COR-L47 (cell line): ENCODE data around the gene CNDP1.
A peak's percentile ranks its signal among the peaks of the same experiment; 100 is the strongest.
"Not testable (repeated sequence)": the region's sequence is repeated elsewhere in the genome, so short reads cannot be mapped to it uniquely, and the experiment has no call there.

Experiments used
- DNase-seq: peaks from one replicate; lab custom pipeline; 2025; lab: John Stamatoyannopoulos, UW

Gene CNDP1, protein sequence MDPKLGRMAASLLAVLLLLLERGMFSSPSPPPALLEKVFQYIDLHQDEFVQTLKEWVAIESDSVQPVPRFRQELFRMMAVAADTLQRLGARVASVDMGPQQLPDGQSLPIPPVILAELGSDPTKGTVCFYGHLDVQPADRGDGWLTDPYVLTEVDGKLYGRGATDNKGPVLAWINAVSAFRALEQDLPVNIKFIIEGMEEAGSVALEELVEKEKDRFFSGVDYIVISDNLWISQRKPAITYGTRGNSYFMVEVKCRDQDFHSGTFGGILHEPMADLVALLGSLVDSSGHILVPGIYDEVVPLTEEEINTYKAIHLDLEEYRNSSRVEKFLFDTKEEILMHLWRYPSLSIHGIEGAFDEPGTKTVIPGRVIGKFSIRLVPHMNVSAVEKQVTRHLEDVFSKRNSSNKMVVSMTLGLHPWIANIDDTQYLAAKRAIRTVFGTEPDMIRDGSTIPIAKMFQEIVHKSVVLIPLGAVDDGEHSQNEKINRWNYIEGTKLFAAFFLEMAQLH

DNA sequence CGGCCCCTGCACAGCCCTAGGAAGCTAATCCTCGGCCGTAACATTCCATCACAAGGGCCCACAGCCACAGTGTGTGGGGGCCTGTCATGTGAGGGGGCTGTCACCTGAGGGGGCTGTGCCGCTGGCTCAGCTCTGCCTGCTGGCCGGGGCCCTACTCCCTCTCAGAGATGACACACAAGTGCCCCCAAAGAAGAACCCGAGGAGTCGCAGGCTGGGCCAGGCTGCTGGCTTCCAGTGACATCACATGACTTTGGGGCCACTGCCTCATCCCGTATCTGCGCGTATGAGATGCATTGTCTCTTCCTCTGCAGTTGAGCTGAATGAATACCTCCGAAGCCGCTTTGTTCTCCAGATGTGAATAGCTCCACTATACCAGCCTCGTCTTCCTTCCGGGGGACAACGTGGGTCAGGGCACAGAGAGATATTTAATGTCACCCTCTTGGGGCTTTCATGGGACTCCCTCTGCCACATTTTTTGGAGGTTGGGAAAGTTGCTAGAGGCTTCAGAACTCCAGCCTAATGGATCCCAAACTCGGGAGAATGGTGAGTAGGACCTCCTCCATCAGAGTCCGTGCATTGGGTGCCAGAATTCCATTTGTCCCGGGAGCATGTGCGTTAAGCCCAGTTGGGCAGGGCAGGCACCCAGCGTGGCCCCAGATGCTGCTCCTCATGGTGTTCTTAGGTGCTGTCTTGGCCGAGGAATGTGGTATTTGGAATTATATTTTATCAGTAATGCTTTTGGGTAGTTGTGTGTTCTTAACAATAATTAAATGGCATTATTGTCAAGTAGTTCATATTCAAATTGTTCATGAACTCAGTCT lies at the start of gene CNDP1:
Gene CNDP1, plus strand, starts transcription at position 351 of the 820 bp plus-strand sequence. Its CDS starts 168 bp downstream, at position 519.
- DNase-seq, result no peak

DNA sequence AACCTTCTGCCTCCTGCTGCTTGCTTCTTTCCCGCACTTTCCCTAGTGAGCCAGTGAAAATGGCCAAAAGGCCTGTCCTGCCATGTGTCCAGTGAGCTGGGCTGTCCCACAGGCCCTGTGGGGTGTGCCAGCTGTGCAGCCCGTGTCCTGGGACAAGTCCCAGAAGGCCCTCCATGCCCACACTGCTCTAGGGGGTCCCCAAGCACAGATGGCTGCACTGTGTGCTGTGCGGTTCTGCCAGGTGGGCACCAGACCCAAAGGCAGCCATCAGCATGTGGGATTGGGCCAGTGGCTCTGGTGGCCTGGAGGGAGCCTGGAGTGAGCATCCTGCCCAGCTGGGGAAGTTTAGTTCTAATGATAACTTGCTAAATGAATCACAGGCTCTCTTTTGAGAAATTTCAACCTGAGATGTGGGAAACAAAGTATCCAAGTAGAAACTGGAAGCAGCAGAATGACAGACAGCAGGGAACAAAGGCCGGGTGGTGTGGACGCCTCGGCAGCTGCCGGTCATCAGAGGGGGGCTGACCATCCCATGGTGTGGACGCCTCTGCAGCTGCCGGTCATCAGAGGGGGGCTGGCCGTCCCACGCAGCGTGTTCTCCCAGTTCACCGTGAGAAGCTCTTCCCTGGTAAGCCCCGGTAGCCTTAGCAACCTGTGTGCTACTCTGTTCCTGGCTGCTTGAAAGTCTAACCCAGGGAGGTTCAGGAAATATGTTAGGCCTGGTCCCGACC lies 48.0 kb upstream of the CNDP1 start:
- DNase-seq, result no peak

DNA sequence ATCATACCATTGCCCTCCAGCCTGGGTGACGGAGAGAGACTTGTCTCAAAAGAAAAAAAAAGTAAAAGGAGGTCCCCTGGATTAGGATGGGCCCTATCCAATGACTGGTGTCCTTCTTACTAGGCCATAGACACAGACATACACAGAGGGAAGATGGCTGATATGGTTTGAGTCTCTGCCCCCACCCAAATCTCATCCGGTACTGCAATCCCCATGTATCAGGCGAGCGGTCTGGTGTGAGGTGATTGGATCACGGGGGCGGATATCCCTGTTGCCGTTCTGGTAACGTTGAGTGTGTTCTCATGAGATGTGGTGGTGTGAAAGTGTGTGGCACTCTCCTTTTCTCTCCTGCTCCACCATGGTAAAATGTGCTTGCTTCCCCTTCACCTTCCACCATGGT lies 45.9 kb upstream of the CNDP1 start:
- no peak for DNase-seq

DNA sequence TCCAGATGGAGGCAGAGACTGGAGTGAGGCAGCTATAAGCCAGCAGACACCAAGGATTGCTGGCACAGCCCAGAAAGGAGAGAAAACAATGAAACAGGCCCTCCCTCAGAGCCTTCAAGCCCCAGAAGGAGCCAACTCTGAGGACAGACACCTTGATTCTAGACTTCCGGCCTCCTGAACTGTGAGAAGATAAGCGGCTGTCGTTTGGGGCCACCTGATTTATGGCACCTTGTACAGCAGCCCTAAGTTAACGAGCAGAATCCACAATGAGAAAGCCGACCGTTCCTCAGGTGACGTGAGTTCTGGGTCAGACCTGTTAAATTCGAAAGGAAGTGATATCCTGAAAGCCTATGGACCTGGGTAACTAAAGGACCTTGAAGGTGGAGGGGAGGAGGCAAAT lies 45.4 kb upstream of the CNDP1 start:
- no peak for DNase-seq

- DNase-seq, result no peak
Observed at GRCh38 chr18:74489676-74490075, 44.6 kb upstream of the CNDP1 start.

GRCh38 chr18:74492259-74492658 lies 42.0 kb upstream of the CNDP1 start:
- DNase-seq, result no peak

DNA sequence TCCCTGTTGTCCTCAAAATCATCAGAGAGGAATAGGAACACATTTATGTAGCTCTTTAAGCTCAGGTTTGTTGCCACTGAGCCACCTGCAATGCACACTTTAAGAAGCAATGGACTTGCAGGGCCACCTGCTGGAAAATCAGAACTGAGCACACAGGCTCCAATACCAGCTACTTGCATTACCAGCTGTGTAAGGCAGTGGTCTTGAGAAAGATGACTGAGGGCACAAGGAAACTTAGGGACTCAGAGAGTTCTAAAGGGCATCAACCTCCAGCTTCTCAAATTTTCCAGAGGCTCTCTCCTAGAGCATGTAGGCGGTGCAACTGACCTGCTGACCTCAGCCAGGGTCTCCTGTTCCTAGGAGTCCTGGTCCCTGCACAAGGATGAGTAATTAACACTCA lies 40.6 kb upstream of the CNDP1 start:
- DNase-seq, result peak; percentile 88

GRCh38 chr18:74494514-74494913 lies 39.8 kb upstream of the CNDP1 start:
- no peak for DNase-seq

- peak; percentile 100 for DNase-seq
Observed at GRCh38 chr18:74495581-74496507, 38.5 kb upstream of the CNDP1 start, which contains the start of gene CNDP2. CNDP2 (plus strand) TSS chr18:74496363; CDS start chr18:74499974, 3,611 bp downstream.

DNA sequence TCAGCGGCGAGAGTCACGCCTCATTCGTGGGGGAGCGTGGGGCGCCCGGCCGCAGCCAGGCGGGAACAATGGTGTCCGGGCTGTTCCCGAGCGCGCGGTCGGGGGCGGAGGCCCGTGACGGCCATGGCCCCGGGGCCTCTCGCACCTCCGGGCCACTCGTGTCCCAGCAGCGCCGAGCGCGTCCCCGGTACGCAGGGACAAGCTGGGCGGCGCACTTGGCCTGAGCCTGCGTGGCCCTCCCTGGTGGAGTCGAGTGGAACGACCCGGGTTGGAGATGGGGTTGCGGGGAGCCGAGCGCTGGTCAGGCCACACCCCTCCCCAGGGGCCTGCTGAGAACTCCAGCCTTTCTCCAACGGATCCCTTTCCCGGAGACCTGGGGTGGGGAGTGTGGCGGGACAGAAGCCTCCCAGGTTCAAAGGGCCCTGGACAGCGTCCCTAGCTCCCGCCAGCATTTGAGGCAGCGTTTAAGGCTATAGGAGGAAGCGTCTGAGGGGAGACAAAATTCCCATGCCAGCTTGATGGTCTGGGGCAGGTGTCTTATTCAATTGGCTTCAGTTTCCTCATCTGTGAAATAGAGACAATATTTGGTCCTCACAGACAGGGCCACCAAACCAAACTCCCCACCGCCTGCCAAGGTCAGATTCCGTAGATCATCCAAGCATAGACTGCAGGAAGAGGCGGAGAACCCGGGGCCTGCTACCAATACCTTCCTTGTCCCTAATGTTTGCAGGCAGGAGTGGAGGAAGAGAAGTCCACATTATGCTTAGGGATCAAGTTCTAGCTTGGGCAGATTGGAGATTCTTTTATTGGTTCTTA lies 37.6 kb upstream of the CNDP1 start:
- peak; percentile 62 for DNase-seq

GRCh38 chr18:74497324-74497676 lies 37.0 kb upstream of the CNDP1 start:
- DNase-seq, result no peak

- DNase-seq, result no peak
Observed at GRCh38 chr18:74497778-74498177, 36.5 kb upstream of the CNDP1 start.

GRCh38 chr18:74498712-74499627 lies 35.3 kb upstream of the CNDP1 start:
- no peak for DNase-seq

DNA sequence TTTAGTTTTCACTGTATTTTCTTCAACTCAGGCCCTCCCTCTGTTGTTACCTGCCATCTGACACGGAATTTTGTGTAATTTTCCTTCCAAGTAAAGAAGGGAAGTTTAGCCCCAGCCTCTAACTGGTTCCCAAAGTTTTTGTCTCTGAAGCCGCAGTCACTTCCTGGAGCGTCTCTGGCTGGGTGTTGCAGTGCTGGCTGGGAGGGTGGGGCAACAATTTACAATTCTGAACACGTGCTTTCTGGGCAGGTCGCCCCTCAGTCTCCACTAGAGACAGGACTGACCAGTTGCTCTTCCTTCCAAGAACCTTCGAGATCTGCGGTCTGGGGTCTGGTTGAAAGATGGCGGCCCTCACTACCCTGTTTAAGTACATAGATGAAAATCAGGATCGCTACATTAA lies 34.7 kb upstream of the CNDP1 start:
- no peak for DNase-seq

GRCh38 chr18:74500372-74500771 lies 33.9 kb upstream of the CNDP1 start:
- no peak for DNase-seq

- not testable (repeated sequence) for DNase-seq
Observed at GRCh38 chr18:74500774-74501173, 33.5 kb upstream of the CNDP1 start.

GRCh38 chr18:74501386-74501785 lies 32.9 kb upstream of the CNDP1 start:
- no peak for DNase-seq

GRCh38 chr18:74503137-74503536 lies 31.2 kb upstream of the CNDP1 start:
- no peak for DNase-seq

GRCh38 chr18:74505776-74506175 lies 28.5 kb upstream of the CNDP1 start:
- DNase-seq, result no peak
